ENCODE results near the gene PGAP2. TPM values are rescaled to one million over a fixed set of nuclear protein-coding genes. Genes with fewer than 3 reads are reported as not detected.

Gene PGAP2
- total RNA-seq, 1 donor from 2014 or later, result 10.0 TPM

GRCh38 chr11:3825473-3826154, 17.3 kb downstream of the PGAP2 start:
- H3K4me1 Mint-ChIP-seq, result peaks cover 7% of the 10 kb centered on the region
- no peak overlapping the region for H3K27ac Mint-ChIP-seq
- H3K36me3 Mint-ChIP-seq, result peaks cover 38% of the 10 kb centered on the region

GRCh38 chr11:3826721-3827120, 18.4 kb downstream of the PGAP2 start:
- peak; percentile 27 for DNase-seq (ENCODE audit: low spot score)
- Mint-ChIP-seq H3K9me3 (no peaks in the 10 kb centered on the region), H3K36me3 (peaks cover 44% of the 10 kb centered on the region), H3K4me3 (no peak overlapping the region), H3K4me1 (peaks cover 7% of the 10 kb centered on the region), H3K27ac (no peak overlapping the region), H3K27me3 (ENCODE audit: insufficient read depth, low read depth) (peaks cover 3% of the 10 kb centered on the region)
- Histone ChIP-seq H2AFZ (replicated peaks) (no peak overlapping the region), H3K36me3 (no peaks in the 10 kb centered on the region), H3K27me3 (no peaks in the 10 kb centered on the region), H3K4me1 (peaks cover 19% of the 10 kb centered on the region), H3F3A (ENCODE audit: low read depth) (peaks cover 14% of the 10 kb centered on the region), H4K20me1 (ENCODE audit: low read depth) (peaks cover 9% of the 10 kb centered on the region), H3K27ac (peak overlapping the region; percentile 8), H3K4me3 (no peak overlapping the region), H3K4me2 (peak overlapping the region; percentile 52), H3K9ac (no peak overlapping the region), H3K9me3 (ENCODE audit: low read depth) (no peaks in the 10 kb centered on the region), H3K79me2 (ENCODE audit: low read depth) (peaks cover 2% of the 10 kb centered on the region)
- TF ChIP-seq EZH2phosphoT487 (IDR thresholded peaks at IDR 0.05), result no peak
- TF ChIP-seq EZH2 (IDR thresholded peaks at IDR 0.05), result no peak
- TF ChIP-seq, protein P1, sequence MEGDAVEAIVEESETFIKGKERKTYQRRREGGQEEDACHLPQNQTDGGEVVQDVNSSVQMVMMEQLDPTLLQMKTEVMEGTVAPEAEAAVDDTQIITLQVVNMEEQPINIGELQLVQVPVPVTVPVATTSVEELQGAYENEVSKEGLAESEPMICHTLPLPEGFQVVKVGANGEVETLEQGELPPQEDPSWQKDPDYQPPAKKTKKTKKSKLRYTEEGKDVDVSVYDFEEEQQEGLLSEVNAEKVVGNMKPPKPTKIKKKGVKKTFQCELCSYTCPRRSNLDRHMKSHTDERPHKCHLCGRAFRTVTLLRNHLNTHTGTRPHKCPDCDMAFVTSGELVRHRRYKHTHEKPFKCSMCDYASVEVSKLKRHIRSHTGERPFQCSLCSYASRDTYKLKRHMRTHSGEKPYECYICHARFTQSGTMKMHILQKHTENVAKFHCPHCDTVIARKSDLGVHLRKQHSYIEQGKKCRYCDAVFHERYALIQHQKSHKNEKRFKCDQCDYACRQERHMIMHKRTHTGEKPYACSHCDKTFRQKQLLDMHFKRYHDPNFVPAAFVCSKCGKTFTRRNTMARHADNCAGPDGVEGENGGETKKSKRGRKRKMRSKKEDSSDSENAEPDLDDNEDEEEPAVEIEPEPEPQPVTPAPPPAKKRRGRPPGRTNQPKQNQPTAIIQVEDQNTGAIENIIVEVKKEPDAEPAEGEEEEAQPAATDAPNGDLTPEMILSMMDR (IDR thresholded peaks at IDR 0.05), result no peak

More at GRCh38 chr11:3825473-3826154, 17.3 kb downstream of the PGAP2 start:
- Histone ChIP-seq H3K4me1 (peaks cover 19% of the 10 kb centered on the region), H4K20me1 (ENCODE audit: low read depth) (peaks cover 5% of the 10 kb centered on the region), H3K9ac (no peak overlapping the region), H3K36me3 (no peaks in the 10 kb centered on the region), H3K9me3 (ENCODE audit: low read depth) (no peaks in the 10 kb centered on the region), H3K4me3 (no peak overlapping the region), H3K27ac (no peak overlapping the region), H3K79me2 (ENCODE audit: low read depth) (no peaks in the 10 kb centered on the region), H3F3A (ENCODE audit: low read depth) (peaks cover 14% of the 10 kb centered on the region), H3K27me3 (no peaks in the 10 kb centered on the region), H3K4me2 (no peak overlapping the region), H2AFZ (replicated peaks) (no peak overlapping the region)
- Mint-ChIP-seq H3K4me3 (no peak overlapping the region), H3K9me3 (no peaks in the 10 kb centered on the region), H3K27me3 (ENCODE audit: insufficient read depth, low read depth) (no peaks in the 10 kb centered on the region)
- TF ChIP-seq, protein P1 (IDR thresholded peaks at IDR 0.05), result no peak
- TF ChIP-seq EZH2phosphoT487 (IDR thresholded peaks at IDR 0.05), result no peak
- TF ChIP-seq EZH2 (IDR thresholded peaks at IDR 0.05), result no peak
- no peak for DNase-seq (ENCODE audit: low spot score)

GRCh38 chr11:3827434-3828186, 19.2 kb downstream of the PGAP2 start:
- peaks cover 9% of the 10 kb centered on the region for H3K4me1 Mint-ChIP-seq
- no peak overlapping the region for H3K27ac Mint-ChIP-seq
- DNase-seq (ENCODE audit: low spot score), result no peak
- TF ChIP-seq EZH2phosphoT487 (IDR thresholded peaks at IDR 0.05) (no peak), EZH2 (IDR thresholded peaks at IDR 0.05) (no peak)
- TF ChIP-seq, protein P1 (IDR thresholded peaks at IDR 0.05), result no peak
- Histone ChIP-seq H3K79me2 (ENCODE audit: low read depth) (peaks cover 11% of the 10 kb centered on the region), H2AFZ (replicated peaks) (no peak overlapping the region), H3K36me3 (no peaks in the 10 kb centered on the region), H3K9me3 (ENCODE audit: low read depth) (no peaks in the 10 kb centered on the region), H3K4me3 (no peak overlapping the region), H3F3A (ENCODE audit: low read depth) (peaks cover 14% of the 10 kb centered on the region), H3K4me1 (peaks cover 19% of the 10 kb centered on the region), H4K20me1 (ENCODE audit: low read depth) (peaks cover 18% of the 10 kb centered on the region), H3K9ac (no peak overlapping the region), H3K27ac (peak overlapping the region; percentile 8), H3K4me2 (no peak overlapping the region), H3K27me3 (no peaks in the 10 kb centered on the region)
- H3K36me3 Mint-ChIP-seq, result peaks cover 45% of the 10 kb centered on the region
- H3K4me3 Mint-ChIP-seq, result no peak overlapping the region
- H3K27me3 Mint-ChIP-seq (ENCODE audit: insufficient read depth, low read depth), result peaks cover 3% of the 10 kb centered on the region
- no peaks in the 10 kb centered on the region for H3K9me3 Mint-ChIP-seq

Data from neural progenitor cell (in vitro differentiated cells).